ENCODE results near the gene CCDC194. TPM values are rescaled to one million over a fixed set of nuclear protein-coding genes. Genes with fewer than 3 reads are reported as not detected.
A peak's percentile ranks its signal among the peaks of the same experiment; 100 is the strongest.

Gene CCDC194
- total and polyA plus RNA-seq, 2 of the 8 experiments (the other 6 are each of a cell fraction or from before 2014, with no cell fraction given), result 0.33 TPM; not detected in 1

DNA sequence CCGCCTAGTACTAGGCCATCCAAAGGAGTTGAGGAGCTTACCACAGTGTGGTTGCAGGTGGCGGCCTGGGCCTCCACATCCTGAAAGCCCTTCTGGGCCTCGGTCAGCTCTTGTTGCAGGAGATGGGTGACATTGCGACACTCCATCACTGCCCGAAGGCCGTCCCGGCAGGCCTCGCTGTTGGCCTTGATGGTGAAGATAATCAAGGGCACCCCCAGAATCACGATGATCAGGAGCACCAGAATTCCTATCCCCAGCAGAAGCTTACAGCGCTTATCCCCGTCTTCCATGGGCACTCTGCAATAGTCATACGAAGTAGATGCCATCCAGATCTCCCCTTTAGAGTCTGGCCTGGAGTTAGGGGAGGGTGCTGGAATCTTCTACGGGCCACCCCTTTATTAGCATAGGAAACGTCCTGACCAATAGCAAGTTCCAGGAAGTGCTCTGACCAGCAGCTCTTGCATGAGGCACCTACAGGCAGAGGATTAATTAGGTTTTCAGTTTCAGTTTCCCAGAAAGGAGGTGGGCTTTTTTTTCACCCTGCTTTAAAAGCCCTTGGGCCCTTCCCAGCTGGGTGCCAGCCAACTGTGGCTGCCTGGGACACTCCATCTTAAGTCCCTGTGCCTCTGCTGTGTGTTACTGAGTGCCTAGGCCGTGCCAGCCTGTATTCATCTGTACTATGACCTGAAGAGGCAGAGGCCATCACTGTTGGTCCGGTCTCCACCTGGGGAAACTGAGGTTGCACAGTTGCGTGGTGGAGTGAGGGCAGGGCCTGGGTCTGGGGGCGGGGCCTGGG is 11.5 kb upstream of the CCDC194 start, which contains the start of gene BST2 (continued):
- TF ChIP-seq, protein P1, sequence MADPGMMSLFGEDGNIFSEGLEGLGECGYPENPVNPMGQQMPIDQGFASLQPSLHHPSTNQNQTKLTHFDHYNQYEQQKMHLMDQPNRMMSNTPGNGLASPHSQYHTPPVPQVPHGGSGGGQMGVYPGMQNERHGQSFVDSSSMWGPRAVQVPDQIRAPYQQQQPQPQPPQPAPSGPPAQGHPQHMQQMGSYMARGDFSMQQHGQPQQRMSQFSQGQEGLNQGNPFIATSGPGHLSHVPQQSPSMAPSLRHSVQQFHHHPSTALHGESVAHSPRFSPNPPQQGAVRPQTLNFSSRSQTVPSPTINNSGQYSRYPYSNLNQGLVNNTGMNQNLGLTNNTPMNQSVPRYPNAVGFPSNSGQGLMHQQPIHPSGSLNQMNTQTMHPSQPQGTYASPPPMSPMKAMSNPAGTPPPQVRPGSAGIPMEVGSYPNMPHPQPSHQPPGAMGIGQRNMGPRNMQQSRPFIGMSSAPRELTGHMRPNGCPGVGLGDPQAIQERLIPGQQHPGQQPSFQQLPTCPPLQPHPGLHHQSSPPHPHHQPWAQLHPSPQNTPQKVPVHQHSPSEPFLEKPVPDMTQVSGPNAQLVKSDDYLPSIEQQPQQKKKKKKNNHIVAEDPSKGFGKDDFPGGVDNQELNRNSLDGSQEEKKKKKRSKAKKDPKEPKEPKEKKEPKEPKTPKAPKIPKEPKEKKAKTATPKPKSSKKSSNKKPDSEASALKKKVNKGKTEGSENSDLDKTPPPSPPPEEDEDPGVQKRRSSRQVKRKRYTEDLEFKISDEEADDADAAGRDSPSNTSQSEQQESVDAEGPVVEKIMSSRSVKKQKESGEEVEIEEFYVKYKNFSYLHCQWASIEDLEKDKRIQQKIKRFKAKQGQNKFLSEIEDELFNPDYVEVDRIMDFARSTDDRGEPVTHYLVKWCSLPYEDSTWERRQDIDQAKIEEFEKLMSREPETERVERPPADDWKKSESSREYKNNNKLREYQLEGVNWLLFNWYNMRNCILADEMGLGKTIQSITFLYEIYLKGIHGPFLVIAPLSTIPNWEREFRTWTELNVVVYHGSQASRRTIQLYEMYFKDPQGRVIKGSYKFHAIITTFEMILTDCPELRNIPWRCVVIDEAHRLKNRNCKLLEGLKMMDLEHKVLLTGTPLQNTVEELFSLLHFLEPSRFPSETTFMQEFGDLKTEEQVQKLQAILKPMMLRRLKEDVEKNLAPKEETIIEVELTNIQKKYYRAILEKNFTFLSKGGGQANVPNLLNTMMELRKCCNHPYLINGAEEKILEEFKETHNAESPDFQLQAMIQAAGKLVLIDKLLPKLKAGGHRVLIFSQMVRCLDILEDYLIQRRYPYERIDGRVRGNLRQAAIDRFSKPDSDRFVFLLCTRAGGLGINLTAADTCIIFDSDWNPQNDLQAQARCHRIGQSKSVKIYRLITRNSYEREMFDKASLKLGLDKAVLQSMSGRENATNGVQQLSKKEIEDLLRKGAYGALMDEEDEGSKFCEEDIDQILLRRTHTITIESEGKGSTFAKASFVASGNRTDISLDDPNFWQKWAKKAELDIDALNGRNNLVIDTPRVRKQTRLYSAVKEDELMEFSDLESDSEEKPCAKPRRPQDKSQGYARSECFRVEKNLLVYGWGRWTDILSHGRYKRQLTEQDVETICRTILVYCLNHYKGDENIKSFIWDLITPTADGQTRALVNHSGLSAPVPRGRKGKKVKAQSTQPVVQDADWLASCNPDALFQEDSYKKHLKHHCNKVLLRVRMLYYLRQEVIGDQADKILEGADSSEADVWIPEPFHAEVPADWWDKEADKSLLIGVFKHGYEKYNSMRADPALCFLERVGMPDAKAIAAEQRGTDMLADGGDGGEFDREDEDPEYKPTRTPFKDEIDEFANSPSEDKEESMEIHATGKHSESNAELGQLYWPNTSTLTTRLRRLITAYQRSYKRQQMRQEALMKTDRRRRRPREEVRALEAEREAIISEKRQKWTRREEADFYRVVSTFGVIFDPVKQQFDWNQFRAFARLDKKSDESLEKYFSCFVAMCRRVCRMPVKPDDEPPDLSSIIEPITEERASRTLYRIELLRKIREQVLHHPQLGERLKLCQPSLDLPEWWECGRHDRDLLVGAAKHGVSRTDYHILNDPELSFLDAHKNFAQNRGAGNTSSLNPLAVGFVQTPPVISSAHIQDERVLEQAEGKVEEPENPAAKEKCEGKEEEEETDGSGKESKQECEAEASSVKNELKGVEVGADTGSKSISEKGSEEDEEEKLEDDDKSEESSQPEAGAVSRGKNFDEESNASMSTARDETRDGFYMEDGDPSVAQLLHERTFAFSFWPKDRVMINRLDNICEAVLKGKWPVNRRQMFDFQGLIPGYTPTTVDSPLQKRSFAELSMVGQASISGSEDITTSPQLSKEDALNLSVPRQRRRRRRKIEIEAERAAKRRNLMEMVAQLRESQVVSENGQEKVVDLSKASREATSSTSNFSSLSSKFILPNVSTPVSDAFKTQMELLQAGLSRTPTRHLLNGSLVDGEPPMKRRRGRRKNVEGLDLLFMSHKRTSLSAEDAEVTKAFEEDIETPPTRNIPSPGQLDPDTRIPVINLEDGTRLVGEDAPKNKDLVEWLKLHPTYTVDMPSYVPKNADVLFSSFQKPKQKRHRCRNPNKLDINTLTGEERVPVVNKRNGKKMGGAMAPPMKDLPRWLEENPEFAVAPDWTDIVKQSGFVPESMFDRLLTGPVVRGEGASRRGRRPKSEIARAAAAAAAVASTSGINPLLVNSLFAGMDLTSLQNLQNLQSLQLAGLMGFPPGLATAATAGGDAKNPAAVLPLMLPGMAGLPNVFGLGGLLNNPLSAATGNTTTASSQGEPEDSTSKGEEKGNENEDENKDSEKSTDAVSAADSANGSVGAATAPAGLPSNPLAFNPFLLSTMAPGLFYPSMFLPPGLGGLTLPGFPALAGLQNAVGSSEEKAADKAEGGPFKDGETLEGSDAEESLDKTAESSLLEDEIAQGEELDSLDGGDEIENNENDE (IDR thresholded peaks at IDR 0.05; ENCODE audit: insufficient replicate concordance, low read length), result no peak
- TF ChIP-seq TAF7 (optimal IDR thresholded peaks at IDR 0.05; ENCODE audit: borderline replicate concordance, low read depth, low read length), result peak; percentile 70
- no peak for TF ChIP-seq GABPA (IDR thresholded peaks at IDR 0.05; ENCODE audit: borderline replicate concordance, insufficient read depth, low read length)
- peak in 1 of 2 experiments; percentile 40; a peak in 1 of 3 replicates for TF ChIP-seq POLR2A (IDR thresholded peaks at IDR 0.05; ENCODE audit: control extremely low read depth in 1 of 2, low read depth in 2 of 2, low read length in 2 of 2)
- TF ChIP-seq NRF1 (IDR thresholded peaks at IDR 0.05; ENCODE audit: low read depth, low read length), result no peak
- TF ChIP-seq RFX5 (IDR thresholded peaks at IDR 0.05; ENCODE audit: borderline replicate concordance, low read depth, low read length), result no peak
- no peak for TF ChIP-seq SP4 (IDR thresholded peaks at IDR 0.05; ENCODE audit: low read length)
